CD4-positive, alpha-beta T cell treated with Interferon gamma for 1 hour (primary cell): Measurements from ENCODE around the gene SNX13.

ENCODE experiments used
- DNase-seq: peaks from one replicate; pipeline ENCODE4 v3.0.0-alpha.2; 2020

The SNX13 gene, protein sequence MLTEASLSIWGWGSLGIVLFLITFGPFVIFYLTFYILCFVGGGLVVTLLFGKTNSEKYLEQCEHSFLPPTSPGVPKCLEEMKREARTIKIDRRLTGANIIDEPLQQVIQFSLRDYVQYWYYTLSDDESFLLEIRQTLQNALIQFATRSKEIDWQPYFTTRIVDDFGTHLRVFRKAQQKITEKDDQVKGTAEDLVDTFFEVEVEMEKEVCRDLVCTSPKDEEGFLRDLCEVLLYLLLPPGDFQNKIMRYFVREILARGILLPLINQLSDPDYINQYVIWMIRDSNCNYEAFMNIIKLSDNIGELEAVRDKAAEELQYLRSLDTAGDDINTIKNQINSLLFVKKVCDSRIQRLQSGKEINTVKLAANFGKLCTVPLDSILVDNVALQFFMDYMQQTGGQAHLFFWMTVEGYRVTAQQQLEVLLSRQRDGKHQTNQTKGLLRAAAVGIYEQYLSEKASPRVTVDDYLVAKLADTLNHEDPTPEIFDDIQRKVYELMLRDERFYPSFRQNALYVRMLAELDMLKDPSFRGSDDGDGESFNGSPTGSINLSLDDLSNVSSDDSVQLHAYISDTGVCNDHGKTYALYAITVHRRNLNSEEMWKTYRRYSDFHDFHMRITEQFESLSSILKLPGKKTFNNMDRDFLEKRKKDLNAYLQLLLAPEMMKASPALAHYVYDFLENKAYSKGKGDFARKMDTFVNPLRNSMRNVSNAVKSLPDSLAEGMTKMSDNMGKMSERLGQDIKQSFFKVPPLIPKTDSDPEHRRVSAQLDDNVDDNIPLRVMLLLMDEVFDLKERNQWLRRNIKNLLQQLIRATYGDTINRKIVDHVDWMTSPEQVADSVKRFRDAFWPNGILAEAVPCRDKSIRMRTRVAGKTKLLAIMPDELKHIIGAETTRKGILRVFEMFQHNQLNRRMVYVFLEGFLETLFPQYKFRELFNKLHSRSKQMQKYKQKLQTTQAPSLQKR

DNA sequence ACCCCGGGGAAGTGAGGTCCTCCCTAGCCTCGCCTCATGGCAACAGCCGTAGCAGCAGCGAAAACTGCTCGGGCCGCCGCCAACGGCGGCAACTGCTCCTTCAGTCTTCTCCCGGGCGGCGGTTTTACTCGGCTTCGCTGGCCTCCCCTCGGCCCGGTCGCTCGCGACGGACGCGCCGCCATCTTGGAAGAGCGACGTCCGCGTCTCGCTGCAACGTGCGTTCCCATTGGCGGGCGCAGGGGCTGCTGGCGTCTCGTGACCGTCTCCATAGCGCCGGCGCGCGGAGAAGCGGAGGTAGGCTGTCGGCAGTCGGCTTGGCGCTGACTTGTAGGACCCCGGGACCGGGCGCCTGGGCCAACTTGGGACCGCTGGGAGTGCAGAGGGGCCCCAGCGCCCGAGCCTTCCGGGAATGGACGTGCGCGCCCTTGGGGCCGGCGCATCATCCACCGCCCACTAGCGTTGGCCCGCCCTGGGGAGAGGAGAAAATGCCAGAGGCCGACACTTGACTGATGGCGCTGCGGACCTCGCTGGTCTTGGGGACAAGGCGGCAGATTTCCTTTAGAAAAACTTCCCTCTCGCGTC, at the start of gene SNX13:
Gene SNX13 (minus strand): TSS at position 193 of the 582 bp plus-strand sequence. CDS start 199 bp downstream, outside the sequence.
- DNase-seq, result peak; percentile 88

GRCh38 chr7:17989546-17989945, 49.3 kb upstream of the SNX13 start:
- no peak for DNase-seq

DNA sequence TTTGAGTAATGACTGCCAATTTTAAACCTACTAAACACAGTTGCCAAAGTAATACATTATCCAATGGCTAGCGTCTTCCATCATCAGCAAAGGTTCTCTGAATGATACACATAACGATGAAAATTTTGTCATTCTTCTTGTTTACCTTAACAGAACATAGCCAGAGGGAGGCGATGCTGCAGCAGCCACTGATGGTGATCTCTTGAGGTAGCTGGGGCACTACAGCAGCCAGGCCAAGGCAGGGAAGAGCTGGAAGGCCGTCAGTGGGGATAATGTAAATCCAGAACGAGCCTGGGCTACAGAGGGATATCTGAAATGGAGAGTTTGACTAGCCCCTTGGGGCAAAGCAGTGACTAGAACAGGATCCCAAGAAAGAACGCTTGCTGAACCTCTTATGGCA, 48.6 kb upstream of the SNX13 start:
- no peak for DNase-seq

DNA sequence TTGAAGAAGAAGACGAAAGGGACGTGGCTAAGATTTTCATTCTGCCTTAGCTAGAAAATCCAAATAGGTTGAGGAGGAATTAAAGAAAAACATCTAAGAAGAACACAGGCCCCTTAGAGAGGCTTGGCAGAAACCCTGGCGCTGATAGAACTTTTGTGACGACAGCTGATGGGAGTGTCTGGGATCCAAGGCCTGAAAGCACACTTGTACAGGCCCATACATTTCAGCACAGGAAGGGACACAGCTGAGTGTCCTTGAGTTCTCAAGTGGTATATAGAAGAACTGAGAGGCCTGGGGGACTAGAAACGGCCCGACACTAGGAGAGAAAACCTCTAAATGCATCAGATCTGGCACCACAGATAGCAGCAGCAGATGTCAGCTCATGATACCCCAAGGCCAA, 47.8 kb upstream of the SNX13 start:
- DNase-seq, result no peak

DNA sequence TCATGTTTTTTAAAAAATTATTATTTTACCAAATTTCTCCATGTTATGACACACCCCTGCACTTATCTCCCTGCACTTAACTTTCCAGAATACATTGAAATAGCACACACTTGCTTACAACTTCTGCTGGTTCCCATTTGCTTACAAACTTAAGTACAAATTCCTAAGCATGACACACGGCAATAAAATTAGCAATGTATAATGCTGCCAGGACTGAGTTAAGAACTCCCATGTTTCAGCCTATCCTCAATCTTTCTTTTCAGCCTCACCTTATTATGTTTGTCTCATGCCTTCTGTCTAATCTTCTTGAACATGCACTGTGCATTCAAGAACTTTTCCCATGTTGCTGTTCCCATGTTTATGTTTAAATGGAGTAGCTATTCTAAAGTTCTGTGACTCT, 46.6 kb upstream of the SNX13 start:
- no peak for DNase-seq

DNA sequence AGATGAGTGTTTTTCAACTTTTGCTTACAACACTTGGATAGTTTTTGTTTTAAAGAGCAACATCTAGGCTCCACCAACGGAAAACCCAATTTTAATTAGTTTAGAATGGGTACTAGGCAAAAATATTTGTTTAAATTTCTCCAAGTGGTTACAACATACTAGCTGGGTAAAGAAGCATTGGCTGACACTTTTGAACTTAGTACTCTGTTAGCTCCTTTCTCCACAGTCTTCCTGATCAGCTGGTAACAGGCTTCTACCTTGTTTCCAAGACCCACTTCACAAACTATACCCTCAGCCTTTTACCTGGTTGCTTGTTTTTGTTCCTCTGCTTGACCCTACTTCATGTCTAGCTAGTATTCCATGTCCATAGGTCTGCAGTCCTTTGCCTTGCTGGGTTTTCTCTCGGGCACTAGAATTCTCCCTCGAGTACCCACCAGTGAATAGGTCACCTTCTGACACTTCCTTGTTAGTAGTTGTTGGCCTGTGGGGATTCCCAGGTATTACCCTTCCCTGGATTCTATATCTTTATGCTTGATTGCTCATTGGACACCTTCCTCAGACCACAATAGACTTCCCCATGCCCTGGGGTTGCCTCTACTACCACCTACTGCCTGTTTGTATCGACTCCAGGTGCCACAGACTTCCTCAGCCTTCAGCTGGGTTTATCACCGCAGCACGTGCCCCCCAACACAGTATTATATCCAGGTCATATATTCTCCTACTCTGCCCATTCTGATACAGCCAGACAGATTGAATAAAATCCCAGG, 45.4 kb upstream of the SNX13 start:
- no peak for DNase-seq

DNA sequence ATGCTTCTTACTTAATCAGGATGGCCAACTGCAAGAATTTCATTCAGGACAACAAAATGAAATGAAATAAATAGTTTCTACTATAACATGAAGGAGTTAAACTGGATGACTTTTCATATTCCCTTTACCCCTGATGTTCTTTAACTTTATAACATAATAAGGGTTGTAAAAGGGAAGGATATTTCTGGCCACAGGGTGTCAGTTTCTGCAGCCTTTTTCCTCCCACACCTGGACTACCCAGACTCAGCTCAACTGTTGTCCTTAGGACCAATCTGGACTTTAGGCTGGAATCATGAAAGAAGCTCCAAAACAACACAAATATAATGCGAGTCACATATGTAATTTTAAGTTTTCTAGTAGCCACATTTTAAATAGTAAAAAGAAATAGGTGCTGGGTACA, 44.0 kb upstream of the SNX13 start:
- no peak for DNase-seq

DNA sequence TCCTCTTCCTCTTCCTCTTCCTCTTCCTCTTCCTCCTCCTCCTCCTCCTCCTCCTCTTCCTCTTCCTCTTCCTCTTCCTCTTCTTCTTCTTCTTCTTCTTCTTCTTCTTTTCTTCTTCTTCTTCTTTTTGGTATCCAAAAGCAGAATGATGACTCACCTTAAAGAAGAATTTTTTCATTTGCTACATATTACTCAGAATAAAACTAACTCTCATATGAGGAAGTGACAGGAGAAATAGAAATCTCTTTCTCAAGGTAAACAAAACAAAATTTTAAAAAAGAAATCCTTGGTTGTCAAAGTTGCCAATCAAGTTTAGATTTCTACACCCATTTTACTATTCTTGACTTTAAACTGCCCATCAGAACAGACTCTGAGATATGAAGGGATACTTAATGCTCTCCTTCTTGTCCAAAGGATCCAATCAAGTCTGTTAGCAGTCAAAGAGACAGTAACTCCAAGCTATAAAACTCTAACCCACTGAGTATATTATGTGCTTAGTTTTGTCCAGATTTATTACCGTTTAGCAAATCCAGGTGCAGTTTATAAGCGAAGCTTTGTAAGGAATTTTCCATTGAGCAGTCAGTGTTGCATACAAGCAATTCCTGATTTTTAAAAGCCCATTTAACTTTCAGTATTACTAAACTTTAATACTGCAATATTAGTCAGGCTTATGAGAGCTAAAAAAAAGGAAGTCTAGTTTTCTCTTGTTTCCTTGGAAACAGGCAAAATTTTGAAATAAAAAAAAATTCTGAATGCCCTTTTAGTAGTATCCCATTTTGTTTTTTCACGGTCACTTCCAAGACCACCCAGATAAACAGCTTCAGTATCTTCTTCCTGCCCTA, 43.1 kb upstream of the SNX13 start:
- no peak for DNase-seq

GRCh38 chr7:17976952-17977351, 36.7 kb upstream of the SNX13 start:
- no peak for DNase-seq

GRCh38 chr7:17971411-17971810, 31.1 kb upstream of the SNX13 start:
- no peak for DNase-seq

GRCh38 chr7:17968791-17969715, 28.8 kb upstream of the SNX13 start:
- DNase-seq, result no peak

DNA sequence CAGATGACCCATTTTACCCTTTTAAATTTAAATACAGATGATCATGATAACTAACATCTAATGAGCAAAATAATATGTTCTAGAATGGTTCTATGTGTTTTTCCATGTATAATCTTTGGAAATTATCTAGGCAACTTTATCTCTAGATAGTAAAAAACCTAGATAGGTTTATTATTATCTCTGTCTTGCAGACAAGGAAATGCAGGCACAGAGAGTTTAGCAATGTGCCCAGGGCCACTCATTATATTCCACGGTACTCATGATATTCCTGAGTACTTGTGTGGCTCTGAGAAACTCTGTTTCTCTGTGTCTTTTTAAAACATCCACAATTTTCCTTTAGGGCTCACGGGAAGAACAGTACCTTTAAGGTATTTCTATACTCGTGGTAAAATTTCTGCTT, 26.4 kb upstream of the SNX13 start:
- no peak for DNase-seq

DNA sequence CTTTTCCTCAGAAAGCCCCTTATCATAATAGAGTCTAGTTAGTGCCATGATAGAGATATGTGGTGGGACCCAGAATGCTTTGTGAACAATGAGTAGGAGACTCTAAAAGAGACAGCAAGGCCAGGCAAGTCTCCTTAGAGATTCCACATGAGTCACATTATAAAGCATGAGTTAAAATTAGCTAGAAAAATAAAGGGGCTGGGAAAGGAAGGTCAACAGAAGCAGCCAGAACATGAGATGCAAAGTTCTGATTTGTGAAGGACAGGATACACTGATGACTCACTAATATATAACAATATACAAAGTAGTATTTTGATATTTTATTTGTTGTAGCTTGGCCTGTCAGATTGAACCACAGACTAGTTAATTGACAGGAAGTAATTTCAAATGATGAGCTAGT, 25.3 kb upstream of the SNX13 start:
- no peak for DNase-seq

GRCh38 chr7:17963281-17963680, 23.0 kb upstream of the SNX13 start:
- DNase-seq, result no peak

DNA sequence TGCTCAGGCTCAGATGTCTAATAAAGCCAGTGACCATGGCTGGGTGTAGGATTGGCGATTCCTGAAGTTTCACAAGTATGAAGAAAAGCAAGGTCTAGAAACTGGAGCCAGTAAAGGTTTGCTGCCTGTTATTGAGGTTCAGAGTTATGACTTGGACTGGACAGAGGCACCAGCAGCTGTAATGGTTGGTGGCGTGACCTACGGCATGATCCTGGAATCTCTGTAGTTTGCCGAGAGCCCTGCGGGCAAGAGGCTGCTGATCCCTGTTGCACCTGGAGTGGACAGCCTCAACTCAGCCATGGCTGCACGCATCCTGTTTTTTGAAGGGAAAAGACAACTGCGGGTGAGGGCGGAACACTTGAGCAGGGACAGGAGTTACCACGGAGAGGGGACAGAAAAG, 22.4 kb upstream of the SNX13 start:
- DNase-seq, result no peak

- no peak for DNase-seq
Measured at GRCh38 chr7:17957871-17958270, 17.6 kb upstream of the SNX13 start.

GRCh38 chr7:17952387-17952786, 12.1 kb upstream of the SNX13 start:
- no peak for DNase-seq

DNA sequence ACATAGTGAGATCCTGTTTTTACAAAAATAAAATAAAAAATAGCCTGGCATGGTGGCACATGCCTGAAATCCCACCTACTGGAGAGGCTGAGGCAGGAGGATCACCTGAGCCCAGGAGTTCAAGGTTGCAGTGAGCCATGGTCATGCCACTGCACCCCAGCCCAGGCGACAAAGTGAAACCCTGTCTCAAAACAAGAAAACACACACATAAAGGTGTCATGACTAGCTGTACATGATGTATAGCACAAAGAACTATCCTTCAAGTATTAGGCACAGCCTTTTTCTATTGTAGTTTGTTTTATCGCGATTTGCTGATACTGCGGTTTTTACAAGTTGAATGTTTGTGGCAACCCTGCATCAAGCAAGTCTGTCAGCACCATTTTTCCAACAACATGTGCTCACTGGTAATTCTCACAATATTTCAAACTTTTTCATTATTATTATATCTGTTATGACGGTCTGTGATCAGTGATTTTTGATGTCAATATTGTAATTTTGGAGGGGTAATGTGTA, 11.5 kb upstream of the SNX13 start:
- no peak for DNase-seq

GRCh38 chr7:17948526-17949238, 8.4 kb upstream of the SNX13 start:
- DNase-seq, result no peak

- DNase-seq, result no peak
Measured at GRCh38 chr7:17947620-17948019, 7.3 kb upstream of the SNX13 start.
